Astrocyte (in vitro differentiated cells and primary cell): Measurements from ENCODE around the gene FXYD4.

Experiments
- CTCF ChIP-seq: IDR thresholded peaks from 2 replicates; pipeline ENCODE4 v1.5.1; 2011; ENCODE audit warnings: low read depth, mild to moderate bottlenecking, inconsistent platforms, low read length, moderate library complexity; ENCODE audit not compliant: insufficient read depth
- EZH2 ChIP-seq: IDR thresholded peaks from 2 replicates; pipeline ENCODE4 v1.6.1; 2012; ENCODE audit warnings: mild to moderate bottlenecking, low read length, inconsistent platforms; ENCODE audit not compliant: insufficient read depth

DNA sequence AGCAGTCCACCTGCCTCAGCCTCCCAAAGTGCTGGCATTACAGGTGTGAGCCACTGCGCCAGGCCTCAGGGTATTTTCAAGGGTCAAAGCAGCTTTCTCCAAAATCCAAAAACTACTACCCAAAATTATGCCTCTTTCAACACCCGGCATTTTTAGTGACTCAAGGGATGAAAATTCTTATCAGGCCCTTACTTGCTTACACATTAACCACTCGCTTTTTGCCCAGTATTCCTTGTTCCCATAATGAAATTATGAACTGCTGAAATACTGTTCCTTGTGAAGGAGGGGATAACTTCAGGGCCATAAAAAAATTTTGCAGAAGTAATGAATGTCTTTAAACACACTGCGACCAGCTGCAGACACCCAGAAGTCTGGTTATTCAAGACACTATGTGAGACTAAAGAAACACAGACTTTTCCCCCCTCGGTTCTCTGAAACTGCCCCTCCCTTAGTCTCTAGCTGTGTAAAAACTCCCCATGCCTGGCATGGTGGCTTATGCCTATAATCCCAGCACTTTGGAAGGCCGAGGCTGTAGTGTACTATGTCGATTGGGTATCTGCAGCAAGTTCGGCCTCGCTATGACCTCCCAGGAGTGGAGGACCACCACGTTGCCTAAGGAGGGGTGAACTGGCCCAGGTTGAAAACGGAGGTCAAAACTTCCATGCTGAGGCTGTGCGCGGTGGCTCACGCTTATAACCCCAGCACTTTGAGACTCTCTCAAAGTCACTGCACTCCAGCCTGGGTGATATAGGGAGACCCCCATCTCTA is 12.0 kb downstream of the FXYD4 start:
- TF ChIP-seq CTCF (no peak), EZH2 (no peak)
